Endothelial cell of umbilical vein (primary cell): ENCODE data around the gene SNX9. TPM values are rescaled to one million over a fixed set of nuclear protein-coding genes. Genes with fewer than 3 reads are reported as not detected.

Source experiments
- BruUV-seq: library from RNA; stranded (reverse); fragments of 400-500 nt; replicated peaks from 2 replicates; lab custom pipeline; 2021; lab: Mats Ljungman, UMichigan
- CTCF ChIA-PET: fragments of 300-600, 350-600 bp; sonication (Branson Sonifier 250); formaldehyde crosslinking; loops from one replicate; lab custom pipeline; 2021; ENCODE audit warnings: antibody characterized with exemption, inconsistent platforms; lab: Charles Lee
- POLR2A ChIA-PET: fragments of 300-600, 350-600 bp; sonication (Branson Sonifier 250); formaldehyde crosslinking; loops from one replicate; lab custom pipeline; 2021; ENCODE audit warnings: antibody characterized with exemption, inconsistent platforms; lab: Charles Lee
- DNase-seq: peaks from one replicate; pipeline ENCODE4 v3.0.0-alpha.2; 2011; ENCODE audit warnings: low read depth, low spot score
- FAIRE-seq: peaks from 2 replicates; lab custom pipeline; 2011; peaks lifted over from hg19 to GRCh38; lab: Jason Lieb, UNC
- H2AFZ ChIP-seq: 2 replicates; pipeline ENCODE4 v1.6.0; 2012; ENCODE audit warnings: low read depth, low read length, control low read depth, inconsistent platforms
- H3K27ac ChIP-seq: 2 replicates; pipeline ENCODE4 v1.5.1; 2011; ENCODE audit warnings: low read depth, mild to moderate bottlenecking, control low read depth, low read length, moderate library complexity; ENCODE audit not compliant: insufficient read depth
- H3K27me3 ChIP-seq, 2 experiments: 2 replicates each; pipeline versions ENCODE4 v1.6.0 to v1.6.1; 2011; ENCODE audit warnings: low read length in 2 of 2, mixed read lengths in 1 of 2; ENCODE audit not compliant: control insufficient read depth in 2 of 2, insufficient read depth in 2 of 2
- H3K36me3 ChIP-seq, 2 experiments: 2 replicates in 1 of 2; 3 replicates in 1 of 2; pipeline ENCODE4 v1.5.1; 2011; ENCODE audit warnings: low read length in 2 of 2, mild to moderate bottlenecking in 1 of 2, moderate library complexity in 1 of 2; ENCODE audit not compliant: control insufficient read depth in 2 of 2, insufficient read depth in 2 of 2; ENCODE audit errors: extremely low read depth in 1 of 2
- H3K4me1 ChIP-seq: 3 replicates; pipeline ENCODE4 v1.5.1; 2011; ENCODE audit warnings: mild to moderate bottlenecking, low read length; ENCODE audit not compliant: control insufficient read depth, insufficient read depth; ENCODE audit errors: extremely low read depth
- H3K4me2 ChIP-seq: 2 replicates; pipeline ENCODE4 v1.6.1; 2011; ENCODE audit warnings: low read length, control low read depth, mixed read lengths; ENCODE audit not compliant: insufficient read depth
- H3K4me3 ChIP-seq, 3 experiments: fragments of 200-600 bp in 1 of 3; sonication (generic), shearing (Covaris generic) in 1 of 3; replicated peaks in 1 of 3; 2 replicates each; pipeline ENCODE4 v1.5.1; 2011 to 2016; ENCODE audit warnings: control low read depth in 3 of 3, low read length in 3 of 3, mild to moderate bottlenecking in 2 of 3, inconsistent platforms in 1 of 3, low read depth in 1 of 3, moderate library complexity in 1 of 3; ENCODE audit not compliant: insufficient read depth in 1 of 3
- H3K79me2 ChIP-seq: 2 replicates; pipeline ENCODE4 v1.6.0; 2012; ENCODE audit warnings: low read length, inconsistent platforms; ENCODE audit not compliant: control insufficient read depth, insufficient read depth
- H3K9ac ChIP-seq: replicated peaks from 2 replicates; pipeline ENCODE3; 2011; ENCODE audit warnings: low read length, control low read depth; ENCODE audit not compliant: insufficient read depth; ENCODE audit errors: extremely low read depth
- H3K9me1 ChIP-seq: replicated peaks from 3 replicates; pipeline ENCODE4 v1.6.0; 2011; ENCODE audit warnings: mild to moderate bottlenecking, low read length; ENCODE audit not compliant: control insufficient read depth, insufficient read depth; ENCODE audit errors: extremely low read depth
- H3K9me3 ChIP-seq: replicated peaks from 2 replicates; pipeline ENCODE4 v1.5.1; 2012; ENCODE audit warnings: low read length, inconsistent platforms; ENCODE audit not compliant: control insufficient read depth, insufficient read depth
- H4K20me1 ChIP-seq: replicated peaks from 2 replicates; pipeline ENCODE3; 2011; ENCODE audit warnings: mild to moderate bottlenecking, low read length; ENCODE audit not compliant: control insufficient read depth, insufficient read depth; ENCODE audit errors: extremely low read depth
- EZH2 ChIP-seq: IDR thresholded peaks from 2 replicates; pipeline ENCODE4 v1.6.1; 2012; ENCODE audit warnings: borderline replicate concordance, low read depth, mild to moderate bottlenecking, moderate library complexity, low read length, inconsistent platforms; ENCODE audit not compliant: severe bottlenecking
- FOS ChIP-seq: IDR thresholded peaks from 2 replicates; pipeline ENCODE4 v1.6.1; 2011; ENCODE audit warnings: mild to moderate bottlenecking, low read length, moderate library complexity, borderline replicate concordance; ENCODE audit not compliant: insufficient read depth
- GATA2 ChIP-seq: IDR thresholded peaks from 2 replicates; pipeline ENCODE4 v1.7.0; 2011; ENCODE audit warnings: low read depth, mild to moderate bottlenecking, moderate library complexity, mixed read lengths, low read length; ENCODE audit not compliant: insufficient read length, insufficient read depth
- JUN ChIP-seq: IDR thresholded peaks from 2 replicates; pipeline ENCODE4 v1.6.1; 2011; ENCODE audit warnings: borderline replicate concordance, low read depth; ENCODE audit not compliant: insufficient read length, insufficient read depth
- MAX ChIP-seq: IDR thresholded peaks from 2 replicates; pipeline ENCODE4 v1.6.1; 2011; ENCODE audit not compliant: insufficient read depth, insufficient read length
- MYC ChIP-seq: IDR thresholded peaks from one replicate; pipeline ENCODE4 v1.6.1; 2011; ENCODE audit warnings: mild to moderate bottlenecking, low read depth, low read length
- POLR2A ChIP-seq: IDR thresholded peaks from 2 replicates; pipeline ENCODE4 v1.6.1; 2012; ENCODE audit warnings: low read depth, mild to moderate bottlenecking, control low read depth, low read length
- POLR2AphosphoS5 ChIP-seq: IDR thresholded peaks from 2 replicates; pipeline ENCODE4 v1.6.1; 2012; ENCODE audit warnings: low read depth, mild to moderate bottlenecking, control low read depth, low read length, moderate library complexity; ENCODE audit not compliant: insufficient read depth
- dilution Hi-C: fragments of 300-500 bp; cut with MboI; formaldehyde crosslinking; loops from one replicate; pipeline ENCODE4 v1.15.0; 2019; ENCODE audit warnings: low sequenced_read_pairs; ENCODE audit not compliant: extremely low pct_ligation_motif_present
- intact Hi-C: fragments of 100-400 bp; cut with micrococcal nuclease; formaldehyde crosslinking; loops from one replicate; pipeline ENCODE4 v1.10.0; 2022
- polyA plus RNA-seq, 4 experiments: library from polyadenylated mRNA; depleted of rRNA in 3 of 4; stranded (reverse) in 3 of 4; unstranded in 1 of 4; fragments of >200 nt; gene quantifications; 2 replicates each; pipeline versions ENCODE4 v1.2.1 to v1.2.3, GENCODE V29; 2011 to 2012; ENCODE audit warnings: missing spikeins in 1 of 4
- total RNA-seq: library from RNA; stranded (reverse); gene quantifications from 2 replicates; pipeline ENCODE4 v1.2.3, GENCODE V29; 2021
- TF ChIP-seq, protein P1 (sequence below), 2 donors: IDR thresholded peaks; 1 replicate in 1 of 2; 2 replicates in 1 of 2; pipeline ENCODE4 v1.5.1; 2011; ENCODE audit warnings: low read length in 2 of 2, mild to moderate bottlenecking in 2 of 2, moderate library complexity in 2 of 2, control low read depth in 1 of 2, inconsistent platforms in 1 of 2, low read depth in 1 of 2; ENCODE audit not compliant: insufficient read depth in 1 of 2; ENCODE audit errors: extremely low read depth in 1 of 2

The SNX9 gene
- total and polyA plus RNA-seq, 2 donors (not counting 3 experiments of a cell fraction or from before 2014, with no cell fraction given), result 27.5 to 54.5 TPM

DNA sequence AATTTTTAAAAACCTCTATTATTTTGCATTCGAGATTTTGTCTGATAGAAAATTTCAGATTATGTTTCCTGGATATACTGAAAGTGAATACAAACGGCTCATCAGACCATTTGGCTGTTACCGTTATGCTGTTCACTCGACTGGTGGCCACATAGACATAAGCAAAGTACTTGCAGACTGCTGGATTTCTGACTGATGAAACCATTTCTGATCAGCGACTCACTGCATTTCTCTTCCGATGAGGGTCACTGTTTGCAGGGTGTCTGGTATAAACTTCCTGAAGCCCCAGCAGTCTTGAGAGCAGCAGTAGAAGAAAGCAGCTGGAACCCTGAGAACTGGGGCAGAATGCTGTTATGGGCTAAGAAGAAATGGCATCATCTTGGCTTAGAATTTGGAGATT is 17.7 kb downstream of the SNX9 start:
- TF ChIP-seq GATA2, result no peak
- peak; percentile 28 for TF ChIP-seq FOS

DNA sequence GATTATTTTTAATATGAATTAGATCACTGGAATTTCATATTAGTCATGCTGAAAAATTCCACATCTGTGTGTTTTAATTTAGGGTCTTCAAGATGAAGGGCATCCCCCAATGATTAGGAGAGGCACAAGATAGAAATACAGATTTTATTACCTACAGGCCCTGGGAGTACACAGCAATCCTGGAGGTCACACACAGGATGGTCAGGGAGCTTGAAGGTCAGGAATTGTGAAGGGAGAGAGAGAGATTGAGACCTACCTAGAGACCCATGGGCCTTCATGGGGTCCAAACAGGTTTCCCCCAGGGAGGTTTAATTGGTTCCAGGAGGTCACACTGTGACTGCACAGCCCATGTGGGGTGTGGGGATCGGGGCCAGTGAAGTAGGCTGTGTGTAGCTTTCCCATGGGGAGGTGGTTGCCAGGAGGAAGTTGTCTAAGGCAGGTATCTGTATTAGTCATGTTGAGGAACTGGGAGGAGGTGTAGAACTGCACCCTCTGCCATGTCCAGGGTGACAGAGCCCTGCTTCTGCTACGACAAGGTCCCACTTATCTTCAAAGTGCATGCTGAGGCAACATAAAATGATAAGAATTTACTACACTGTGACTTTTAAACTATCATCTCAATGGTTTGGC is 18.3 kb downstream of the SNX9 start:
- BruUV-seq, result no TSS peak
- CTCF ChIA-PET, result interaction anchor here (1.4 kb wide), 1 partner anchor 84 kb away, joined by 6 read pairs; no protein-coding TSS in a partner anchor
- no peaks in the 10 kb centered on the region for H3K9me3 ChIP-seq
- H3K79me2 ChIP-seq, result peaks cover 96% of the 10 kb centered on the region
- H3K4me2 ChIP-seq, result no peak overlapping the region
- H3K4me1 ChIP-seq, result peaks cover 28% of the 10 kb centered on the region
- no peak overlapping the region for H2AFZ ChIP-seq
- no peak overlapping the region for H3K9ac ChIP-seq
- TF ChIP-seq MYC (no peak), JUN (no peak), POLR2AphosphoS5 (no peak), FOS (no peak), EZH2 (no peak), POLR2A (no peak), MAX (no peak), GATA2 (no peak)
- TF ChIP-seq, protein P1, sequence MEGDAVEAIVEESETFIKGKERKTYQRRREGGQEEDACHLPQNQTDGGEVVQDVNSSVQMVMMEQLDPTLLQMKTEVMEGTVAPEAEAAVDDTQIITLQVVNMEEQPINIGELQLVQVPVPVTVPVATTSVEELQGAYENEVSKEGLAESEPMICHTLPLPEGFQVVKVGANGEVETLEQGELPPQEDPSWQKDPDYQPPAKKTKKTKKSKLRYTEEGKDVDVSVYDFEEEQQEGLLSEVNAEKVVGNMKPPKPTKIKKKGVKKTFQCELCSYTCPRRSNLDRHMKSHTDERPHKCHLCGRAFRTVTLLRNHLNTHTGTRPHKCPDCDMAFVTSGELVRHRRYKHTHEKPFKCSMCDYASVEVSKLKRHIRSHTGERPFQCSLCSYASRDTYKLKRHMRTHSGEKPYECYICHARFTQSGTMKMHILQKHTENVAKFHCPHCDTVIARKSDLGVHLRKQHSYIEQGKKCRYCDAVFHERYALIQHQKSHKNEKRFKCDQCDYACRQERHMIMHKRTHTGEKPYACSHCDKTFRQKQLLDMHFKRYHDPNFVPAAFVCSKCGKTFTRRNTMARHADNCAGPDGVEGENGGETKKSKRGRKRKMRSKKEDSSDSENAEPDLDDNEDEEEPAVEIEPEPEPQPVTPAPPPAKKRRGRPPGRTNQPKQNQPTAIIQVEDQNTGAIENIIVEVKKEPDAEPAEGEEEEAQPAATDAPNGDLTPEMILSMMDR (IDR thresholded peaks at IDR 0.05; ENCODE audit: extremely low read depth in 1 of 2, insufficient read depth in 1 of 2, low read depth in 1 of 2, low read length in 2 of 2), result no peak
- DNase-seq (no peak), FAIRE-seq (no peak)
- intact Hi-C loops (no loop called here), dilution Hi-C loops (no loop called here)
- POLR2A ChIA-PET, result no interaction called here
- no peak overlapping the region for H3K27ac ChIP-seq
- no peaks in the 10 kb centered on the region for H3K36me3 ChIP-seq
- H3K9me1 ChIP-seq, result no peaks in the 10 kb centered on the region
- H3K4me3 ChIP-seq, result no peak overlapping the region
- no peaks in the 10 kb centered on the region for H3K27me3 ChIP-seq
- H4K20me1 ChIP-seq, result peaks cover 5% of the 10 kb centered on the region

More for the DNA sequence above, 17.7 kb downstream of the SNX9 start:
- dilution Hi-C loops, result no loop called here
- no peaks in the 10 kb centered on the region for H3K36me3 ChIP-seq
- no peaks in the 10 kb centered on the region for H3K27me3 ChIP-seq
- H4K20me1 ChIP-seq, result peaks cover under 1% of the 10 kb centered on the region
- H3K27ac ChIP-seq, result peak overlapping the region; percentile 1
- peak; percentile 42 for FAIRE-seq
- BruUV-seq, result no TSS peak
- ChIA-PET CTCF (interaction anchor here (0.9 to 1.4 kb wide), 3 partner anchors 22 to 84 kb away, joined by 3 to 6 read pairs (median 4); no protein-coding TSS in a partner anchor), POLR2A (no interaction called here)
- peaks cover 96% of the 10 kb centered on the region for H3K79me2 ChIP-seq
- no peak overlapping the region for H2AFZ ChIP-seq
- H3K4me2 ChIP-seq, result peak overlapping the region; percentile 17
- intact Hi-C loops, result no loop called here
- H3K4me1 ChIP-seq, result peaks cover 23% of the 10 kb centered on the region
- H3K9me1 ChIP-seq, result no peaks in the 10 kb centered on the region
- H3K9ac ChIP-seq, result no peak overlapping the region
- DNase-seq, result peak; percentile 63
- no peak overlapping the region for H3K4me3 ChIP-seq
- no peaks in the 10 kb centered on the region for H3K9me3 ChIP-seq
